Adrenal gland (tissue), 12 donors: Measurements from ENCODE around the gene PACRG. TPM values are rescaled to one million over a fixed set of nuclear protein-coding genes. Genes with fewer than 3 reads are reported as not detected.

Experiments
- DNase-seq, 7 donors: peaks; one replicate each; pipeline ENCODE4 v3.0.0-alpha.2; 2019 to 2020
- H3K27ac ChIP-seq, 5 donors: fragments of 200-600 bp; sonication (generic) in 4 of 5; 1 replicate in 3 of 5; 2 replicates in 2 of 5; pipeline versions ENCODE4 v1.5.1 to v1.8.0; 2016 to 2020; ENCODE audit warnings: mild to moderate bottlenecking in 1 of 5
- H3K27me3 ChIP-seq: fragments of 200-600 bp; 2 replicates; pipeline ENCODE4 v1.8.0; 2021
- H3K36me3 ChIP-seq, 2 donors: fragments of 200-600 bp; replicated peaks in 1 of 2; 1 replicate in 1 of 2; 2 replicates in 1 of 2; pipeline versions ENCODE4 v1.5.1 to v1.8.0; 2018 to 2022
- H3K4me1 ChIP-seq, 2 donors: fragments of 200-600 bp; replicated peaks in 1 of 2; 1 replicate in 1 of 2; 2 replicates in 1 of 2; pipeline versions ENCODE4 v1.5.1 to v1.8.0; 2018 to 2021
- H3K4me3 ChIP-seq, 4 donors: fragments of 200-600 bp; sonication (generic) in 3 of 4; one replicate each; pipeline ENCODE4 v1.5.1; 2016 to 2018
- H3K9me3 ChIP-seq, 3 donors: fragments of 200-600 bp; sonication (generic) in 1 of 3; replicated peaks in 1 of 3; 1 replicate in 2 of 3; 2 replicates in 1 of 3; pipeline versions ENCODE4 v1.5.1 to v1.8.0; 2016 to 2021
- POLR2A ChIP-seq, 2 donors: fragments of 450-650 bp; IDR thresholded peaks; one replicate each; pipeline ENCODE4 v1.6.1; 2017; ENCODE audit warnings: antibody characterized with exemption in 2 of 2, mild to moderate bottlenecking in 2 of 2, moderate library complexity in 1 of 2
- WGBS, 4 donors: extraction: QIAGEN DNeasy Blood & Tissue Kit in 2 of 4; methylation state at CpG; one replicate each; pipeline versions ENCODE4 v1.1.5 to v1.1.7; 2013 to 2017; 5-methylcytosine and 5-hydroxymethylcytosine counted together
- intact Hi-C, 2 donors: fragments of 100-400 bp; cut with DNase I; formaldehyde crosslinking; loops; one replicate each; pipeline versions ENCODE4 v1.14.1 to v1.15.0; 2022 to 2023
- polyA plus RNA-seq, 3 donors: library from polyadenylated mRNA; stranded (reverse); fragments of 200-250 nt in 2 of 3; fragments of 350-450 nt in 1 of 3; fragmentation: Illumina TruSeq in 1 of 3; extraction: RNeasy Lipid Tissue Mini Kit (QIAGEN cat#74804) in 1 of 3; gene quantifications; one replicate each; pipeline ENCODE4 v1.2.3, GENCODE V29; 2013 to 2014
- total RNA-seq, 9 donors: library from RNA; depleted of rRNA in 4 of 9; stranded (reverse); fragments of >200 nt in 4 of 9; fragments of 120-200 nt in 1 of 9; fragmentation: NEBNext Ultra II Directional in 1 of 9; extraction: Animal tissue kit (Norgen Biotek cat#: 25700) in 1 of 9; gene quantifications; one replicate each; pipeline versions ENCODE4 v1.1.0 to v1.2.4, GENCODE V29; 2013 to 2023
- TF ChIP-seq, protein P1 (sequence below), 6 experiments: fragments of 450-650 bp in 4 of 6; fragments of 200-600 bp in 2 of 6; sonication (generic) in 1 of 6; IDR thresholded peaks; 1 replicate in 5 of 6; 2 replicates in 1 of 6; pipeline versions ENCODE4 v1.5.1 to v1.8.0; 2016 to 2021; ENCODE audit warnings: antibody characterized with exemption in 6 of 6, mild to moderate bottlenecking in 2 of 6, moderate library complexity in 1 of 6
- donor health status: healthy with polysubstance abuse.
- donor health status: Bipolar disorder and iron deficiency.
- donor health status: DM: yes; HTN: yes; CAD: no.
- donor health status: DM: no; HTN: no; CAD: no.
- donor health status: DM: no; HTN: no; CAD: no.
- donor health status: DM: yes; HTN: yes; CAD: no.

PACRG gene
- total and polyA plus RNA-seq, 12 donors = 0.18 to 6.1 (median 1.4) TPM

DNA sequence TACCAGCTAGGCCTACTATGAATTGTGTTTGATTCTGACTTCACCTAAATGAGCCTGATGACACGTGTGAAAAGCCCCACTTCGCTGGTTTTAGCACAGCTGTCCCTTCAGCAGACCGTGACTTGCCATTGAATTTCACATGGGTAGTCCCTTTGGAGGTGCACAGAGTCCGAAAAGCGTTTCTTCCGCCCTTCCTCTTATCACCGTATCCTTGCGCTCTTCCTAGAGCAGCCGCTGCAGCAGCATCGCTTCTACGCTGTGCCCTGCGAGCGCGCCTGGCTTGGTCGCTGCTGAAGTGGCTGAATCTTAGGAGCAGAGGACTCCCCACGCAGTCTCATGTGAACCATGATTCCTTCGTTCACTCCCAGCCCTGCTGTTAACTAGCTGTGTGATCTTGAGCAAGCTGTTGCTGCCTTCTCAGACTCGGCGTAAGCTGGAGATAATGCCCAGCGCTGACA is 127.0 kb downstream of the PACRG start:
- no peaks in the 10 kb centered on the region for H3K27me3 ChIP-seq
- 88 to 93% (median 90%) methylated on average over 19 to 20 of the region's 20 CpGs for WGBS, 4 donors
- DNase-seq = no peak
- no peak overlapping the region for H3K27ac ChIP-seq
- no peaks in the 10 kb centered on the region for H3K36me3 ChIP-seq
- TF ChIP-seq, protein P1, sequence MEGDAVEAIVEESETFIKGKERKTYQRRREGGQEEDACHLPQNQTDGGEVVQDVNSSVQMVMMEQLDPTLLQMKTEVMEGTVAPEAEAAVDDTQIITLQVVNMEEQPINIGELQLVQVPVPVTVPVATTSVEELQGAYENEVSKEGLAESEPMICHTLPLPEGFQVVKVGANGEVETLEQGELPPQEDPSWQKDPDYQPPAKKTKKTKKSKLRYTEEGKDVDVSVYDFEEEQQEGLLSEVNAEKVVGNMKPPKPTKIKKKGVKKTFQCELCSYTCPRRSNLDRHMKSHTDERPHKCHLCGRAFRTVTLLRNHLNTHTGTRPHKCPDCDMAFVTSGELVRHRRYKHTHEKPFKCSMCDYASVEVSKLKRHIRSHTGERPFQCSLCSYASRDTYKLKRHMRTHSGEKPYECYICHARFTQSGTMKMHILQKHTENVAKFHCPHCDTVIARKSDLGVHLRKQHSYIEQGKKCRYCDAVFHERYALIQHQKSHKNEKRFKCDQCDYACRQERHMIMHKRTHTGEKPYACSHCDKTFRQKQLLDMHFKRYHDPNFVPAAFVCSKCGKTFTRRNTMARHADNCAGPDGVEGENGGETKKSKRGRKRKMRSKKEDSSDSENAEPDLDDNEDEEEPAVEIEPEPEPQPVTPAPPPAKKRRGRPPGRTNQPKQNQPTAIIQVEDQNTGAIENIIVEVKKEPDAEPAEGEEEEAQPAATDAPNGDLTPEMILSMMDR (IDR thresholded peaks at IDR 0.05) = no peak
- no peak for TF ChIP-seq POLR2A (IDR thresholded peaks at IDR 0.05)
- intact Hi-C loops = loop anchor here in 1 of 2 donors (5.0 to 10.0 kb wide), 2 partner anchors 328 to 1100 kb away; no protein-coding TSS in a partner anchor
- peaks cover 0 to 3% of the 10 kb centered on the region in 2 donors for H3K4me1 ChIP-seq
- H3K4me3 ChIP-seq = no peak overlapping the region
- H3K9me3 ChIP-seq = no peaks in the 10 kb centered on the region

DNA sequence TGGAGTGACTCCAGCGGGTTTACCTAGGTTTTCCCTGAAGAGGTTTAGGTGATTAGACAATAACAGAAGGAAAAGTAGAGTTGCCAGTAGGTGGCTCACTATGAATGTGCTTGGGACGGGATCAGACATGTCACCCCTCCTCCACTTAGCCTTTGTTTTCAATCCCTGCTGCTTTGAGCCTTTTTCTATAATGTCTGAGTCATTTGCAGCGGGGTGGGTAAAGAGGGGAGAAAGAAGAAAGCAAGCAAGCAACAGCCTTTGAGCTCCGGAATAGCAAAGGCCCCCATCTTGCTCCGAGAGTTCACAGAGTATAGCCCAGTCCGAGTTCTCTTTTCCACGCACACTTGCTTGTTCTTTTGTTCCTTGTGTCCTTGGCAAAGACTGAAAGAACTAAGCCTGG is 129.1 kb downstream of the PACRG start:
- WGBS, 4 donors = 5 to 11% (median 9%) methylated on average over 7 of the region's 7 CpGs
- peak in 1 of 2 donors; percentile 46 for TF ChIP-seq POLR2A (IDR thresholded peaks at IDR 0.05)
- TF ChIP-seq, protein P1 (IDR thresholded peaks at IDR 0.05) = peak; percentile 55 to 74 (median 68)
- Histone ChIP-seq H3K36me3 (no peaks in the 10 kb centered on the region), H3K4me3 (peak overlapping the region in 2 of 4 donors; percentile 14 to 38), H3K9me3 (no peaks in the 10 kb centered on the region), H3K4me1 (peaks cover 0 to 3% of the 10 kb centered on the region in 2 donors), H3K27me3 (no peaks in the 10 kb centered on the region), H3K27ac (peak overlapping the region in 3 of 5 donors; percentile 9 to 45 (median 27))
- peak; percentile 62 to 80 (median 74) for DNase-seq
- intact Hi-C loops = loop anchor here in 1 of 2 donors (5.0 to 10.0 kb wide), 2 partner anchors 325 to 1098 kb away; no protein-coding TSS in a partner anchor

DNA sequence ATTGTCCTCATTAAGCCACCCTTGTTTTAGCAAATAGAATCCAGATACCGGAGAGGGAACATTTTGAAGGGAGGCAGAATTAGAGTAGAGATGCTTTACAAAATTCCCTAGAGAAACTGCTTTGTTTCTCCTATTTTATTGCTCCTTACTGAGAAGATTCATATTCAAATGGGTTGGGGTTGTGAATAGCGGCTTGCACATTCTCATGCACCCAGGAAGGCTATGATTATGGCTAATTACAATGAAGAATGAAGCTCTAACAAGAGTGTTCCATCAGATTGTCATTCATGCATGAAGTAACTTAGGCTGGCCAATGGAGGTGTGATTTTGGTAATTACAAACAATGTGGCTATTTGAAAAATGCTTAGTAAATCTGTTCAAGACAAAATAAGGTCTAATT is 129.6 kb downstream of the PACRG start:
- H3K27ac ChIP-seq = peak overlapping the region in 3 of 5 donors; percentile 9 to 45 (median 27)
- no peaks in the 10 kb centered on the region for H3K9me3 ChIP-seq
- H3K27me3 ChIP-seq = no peaks in the 10 kb centered on the region
- intact Hi-C loops = loop anchor here in 1 of 2 donors (5.0 to 10.0 kb wide), 2 partner anchors 325 to 1097 kb away; no protein-coding TSS in a partner anchor
- peaks cover 0 to 3% of the 10 kb centered on the region in 2 donors for H3K4me1 ChIP-seq
- WGBS, 4 donors = 44 to 63% (median 48%) methylated on average over 2 of the region's 2 CpGs
- TF ChIP-seq, protein P1 (IDR thresholded peaks at IDR 0.05) = no peak
- H3K4me3 ChIP-seq = peak overlapping the region in 1 of 4 donors; percentile 38
- no peak for DNase-seq
- H3K36me3 ChIP-seq = no peaks in the 10 kb centered on the region

DNA sequence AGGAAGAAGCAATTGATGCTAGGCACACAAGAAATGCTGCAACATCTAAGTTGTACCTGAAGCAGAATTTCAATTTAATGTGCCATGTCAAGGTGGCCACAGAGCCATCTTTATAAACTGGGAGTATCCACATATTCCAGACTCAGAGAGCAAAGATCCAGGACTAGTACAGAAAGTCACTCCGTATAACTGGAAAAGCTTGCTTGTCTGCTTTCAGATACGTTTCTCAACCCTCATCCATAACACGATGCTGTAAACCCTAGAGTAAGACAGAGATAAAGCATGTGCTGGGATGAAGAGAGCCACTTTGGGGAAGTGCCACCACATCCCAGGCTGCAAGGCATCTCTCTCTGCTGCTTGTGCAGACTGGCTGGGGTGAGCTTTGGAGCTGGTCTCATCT is 134.7 kb downstream of the PACRG start:
- Histone ChIP-seq H3K4me1 (no peaks in the 10 kb centered on the region), H3K27ac (no peak overlapping the region), H3K27me3 (no peaks in the 10 kb centered on the region), H3K4me3 (no peak overlapping the region), H3K9me3 (no peaks in the 10 kb centered on the region), H3K36me3 (no peaks in the 10 kb centered on the region)
- 72 to 87% (median 82%) methylated on average over 3 of the region's 3 CpGs for WGBS, 4 donors
- DNase-seq = no peak
- no peak for TF ChIP-seq POLR2A (IDR thresholded peaks at IDR 0.05)
- TF ChIP-seq, protein P1 (IDR thresholded peaks at IDR 0.05) = no peak
- intact Hi-C loops = no loop called here
